HG02973 (cell line): ENCODE data around the gene B4GALNT3.

Source experiments
- ATAC-seq: cut with Tn5 transposase; IDR thresholded peaks from one replicate; pipeline ENCODE4 v1.9.1; 2021; ENCODE audit warnings: moderate library complexity; ENCODE audit not compliant: unreplicated experiment

The B4GALNT3 gene

GRCh38 chr12:508145-508544 is 48.4 kb downstream of the B4GALNT3 start:
- no peak for ATAC-seq

GRCh38 chr12:508795-509194 is 49.1 kb downstream of the B4GALNT3 start:
- no peak for ATAC-seq

GRCh38 chr12:509500-509899 is 49.8 kb downstream of the B4GALNT3 start:
- no peak for ATAC-seq

GRCh38 chr12:510071-510825 is 50.5 kb downstream of the B4GALNT3 start:
- no peak for ATAC-seq

GRCh38 chr12:512933-513332 is 53.2 kb downstream of the B4GALNT3 start:
- ATAC-seq: no peak

- no peak for ATAC-seq
These were observed 53.7 kb downstream of the B4GALNT3 start for GRCh38 chr12:513446-513845.

- ATAC-seq: no peak
These were observed 57.8 kb downstream of the B4GALNT3 start for GRCh38 chr12:517538-517937.

GRCh38 chr12:520119-520518 is 60.4 kb downstream of the B4GALNT3 start:
- no peak for ATAC-seq

- no peak for ATAC-seq
These were observed 63.1 kb downstream of the B4GALNT3 start for GRCh38 chr12:522692-523378.

GRCh38 chr12:524167-524951 is 64.6 kb downstream of the B4GALNT3 start:
- ATAC-seq: no peak

GRCh38 chr12:526089-526488 is 66.3 kb downstream of the B4GALNT3 start:
- ATAC-seq: no peak

GRCh38 chr12:527241-527640 is 67.5 kb downstream of the B4GALNT3 start:
- no peak for ATAC-seq

GRCh38 chr12:527729-528128 is 68.0 kb downstream of the B4GALNT3 start:
- no peak for ATAC-seq

- ATAC-seq: no peak
These were observed 70.6 kb downstream of the B4GALNT3 start for GRCh38 chr12:530308-530707.

GRCh38 chr12:530821-531220 is 71.1 kb downstream of the B4GALNT3 start:
- ATAC-seq: no peak

- ATAC-seq: no peak
These were observed 72.3 kb downstream of the B4GALNT3 start for GRCh38 chr12:531951-532585.

GRCh38 chr12:532908-533565 is 73.3 kb downstream of the B4GALNT3 start:
- no peak for ATAC-seq

- ATAC-seq: no peak
These were observed 74.0 kb downstream of the B4GALNT3 start for GRCh38 chr12:533718-534117.

GRCh38 chr12:534216-534615 is 74.5 kb downstream of the B4GALNT3 start:
- ATAC-seq: no peak

GRCh38 chr12:535396-535795 is 75.7 kb downstream of the B4GALNT3 start:
- ATAC-seq: no peak

GRCh38 chr12:536751-537245 is 77.1 kb downstream of the B4GALNT3 start:
- no peak for ATAC-seq
